Activated CD8-positive, alpha-beta memory T cell treated with anti-CD3 and anti-CD28 coated beads for 24 hours (primary cell): ENCODE measurements around the gene HS6ST2.

Source experiments
- DNase-seq: peaks from one replicate; pipeline ENCODE4 v3.0.0-alpha.2; 2020

HS6ST2 gene

DNA sequence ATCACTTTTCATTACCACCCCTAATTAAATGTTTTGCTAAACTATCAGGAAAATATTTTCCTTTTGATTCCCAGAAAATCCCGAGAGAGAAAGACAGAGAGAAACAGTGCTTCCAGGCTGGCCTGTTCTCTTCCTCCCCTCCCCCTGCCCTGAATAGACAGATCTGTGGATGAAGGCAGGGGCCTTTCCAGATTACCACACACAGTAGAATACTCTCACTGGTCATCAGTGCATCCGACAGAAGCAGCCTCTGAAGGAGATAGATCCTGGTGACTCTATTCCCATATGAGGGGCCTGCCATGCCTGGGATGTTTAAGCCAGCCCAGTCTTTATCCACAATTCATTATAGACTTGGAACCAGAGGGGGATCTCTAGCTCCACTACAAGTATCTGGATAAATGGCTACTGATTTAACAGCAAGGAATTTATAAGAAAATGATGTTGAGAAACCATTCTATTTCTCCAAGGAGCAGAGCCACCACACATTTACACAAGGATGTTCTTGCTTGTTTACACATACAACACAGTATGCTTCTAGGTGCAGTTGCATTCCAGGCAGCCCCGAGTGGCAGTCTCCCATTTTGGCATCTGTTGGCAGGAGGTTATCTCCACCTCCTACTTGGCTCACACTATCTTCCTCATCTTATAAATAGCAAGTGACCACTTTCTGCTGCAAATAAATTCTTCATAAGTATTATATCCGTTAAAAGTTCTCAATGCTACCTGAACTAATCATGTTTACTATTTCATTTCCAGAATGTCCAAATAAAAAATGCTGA is 115.8 kb downstream of the HS6ST2 start:
- no peak for DNase-seq

DNA sequence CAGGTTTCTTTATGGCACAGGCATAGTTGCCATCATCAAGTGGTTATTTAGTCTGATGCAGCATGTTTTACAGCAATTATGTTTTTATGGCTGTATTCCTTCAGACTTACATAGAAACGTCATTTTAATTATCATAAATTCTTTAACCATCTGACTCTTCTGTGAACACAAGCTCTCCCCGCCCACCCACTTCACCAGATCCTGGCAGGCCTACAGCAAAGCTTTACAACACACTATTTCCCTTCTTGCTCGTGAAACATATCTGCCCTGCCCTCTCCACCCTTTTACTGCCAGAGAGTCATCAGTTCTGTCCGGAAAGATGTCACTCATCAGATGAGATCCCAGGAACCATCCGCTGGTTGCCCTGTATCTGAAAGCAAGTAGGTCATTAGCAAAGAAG is 120.5 kb downstream of the HS6ST2 start:
- no peak for DNase-seq

DNA sequence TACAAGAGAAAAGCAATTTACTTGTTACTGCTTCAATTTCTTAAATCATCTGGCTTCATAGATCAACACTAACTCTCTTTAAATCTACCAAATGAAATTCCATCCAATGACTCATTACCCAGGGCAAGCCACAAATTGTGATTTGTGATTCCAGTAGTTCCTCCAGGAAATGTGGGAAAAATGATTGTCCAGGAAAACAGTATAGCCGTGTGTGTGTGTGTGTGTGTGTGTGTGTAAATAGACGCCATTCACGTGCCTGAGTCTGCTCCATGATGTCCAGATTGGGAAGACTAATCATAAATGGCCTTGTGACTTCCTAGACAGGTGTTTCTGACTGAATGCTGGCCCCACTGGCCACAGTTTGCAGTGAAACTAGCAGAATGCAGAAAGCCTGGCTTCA is 121.3 kb downstream of the HS6ST2 start:
- DNase-seq, result no peak

DNA sequence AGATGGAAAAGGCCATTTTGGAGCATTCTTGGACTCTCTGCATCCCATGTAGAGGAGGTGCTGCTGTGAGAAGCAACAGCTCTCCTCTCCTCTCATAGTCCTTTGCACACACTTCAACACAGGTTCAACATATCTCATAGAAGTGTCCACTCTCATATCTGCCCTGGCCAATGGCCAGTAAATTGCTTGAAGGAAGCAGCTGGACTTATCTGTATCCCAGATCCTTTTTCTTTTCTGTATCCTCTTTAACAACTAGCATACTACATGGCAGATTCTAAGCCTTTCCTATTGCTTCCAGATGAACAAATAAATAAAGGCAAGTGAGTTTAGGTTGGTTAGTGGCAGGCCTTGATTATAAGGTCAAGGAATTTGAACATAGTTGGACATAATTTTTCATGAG is 122.0 kb downstream of the HS6ST2 start:
- no peak for DNase-seq

DNA sequence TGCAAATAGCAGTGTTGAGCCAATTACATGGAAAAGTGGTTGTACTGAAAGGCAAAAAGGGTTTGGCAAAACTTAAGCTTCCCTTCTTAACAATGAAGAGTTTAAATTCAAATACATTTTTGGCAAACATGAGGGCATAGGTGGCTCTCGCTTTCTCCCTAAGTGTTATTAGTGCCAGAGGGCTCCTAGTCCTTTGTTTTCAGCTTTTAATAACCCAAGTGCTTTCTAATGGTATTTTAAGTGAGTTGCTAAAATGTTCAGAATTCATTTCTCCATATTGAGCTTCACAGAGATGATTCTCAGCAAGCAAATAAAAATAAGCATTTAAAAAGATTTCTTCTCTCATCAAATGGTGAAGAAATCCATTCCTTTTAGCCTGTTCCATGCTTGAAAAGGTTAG is 123.7 kb downstream of the HS6ST2 start:
- no peak for DNase-seq

DNA sequence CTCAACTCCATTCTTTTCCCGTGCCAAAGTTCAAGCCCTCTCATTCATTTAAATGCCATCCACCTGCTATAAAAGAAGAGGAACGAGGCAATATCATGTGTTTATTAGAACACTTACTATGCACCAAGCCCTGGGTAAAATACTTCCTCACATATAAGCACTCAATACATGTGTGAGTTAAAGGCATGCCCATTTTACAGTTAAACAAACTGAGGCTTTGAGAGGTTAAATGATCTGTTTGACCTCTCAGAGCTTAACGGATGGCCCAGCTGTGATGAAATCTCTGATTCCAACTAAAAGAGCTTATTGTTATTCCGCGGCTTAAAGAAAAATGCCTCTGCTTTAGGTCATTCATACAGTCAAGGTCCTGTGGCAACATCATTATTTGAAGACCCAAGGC is 124.3 kb downstream of the HS6ST2 start:
- DNase-seq, result no peak

DNA sequence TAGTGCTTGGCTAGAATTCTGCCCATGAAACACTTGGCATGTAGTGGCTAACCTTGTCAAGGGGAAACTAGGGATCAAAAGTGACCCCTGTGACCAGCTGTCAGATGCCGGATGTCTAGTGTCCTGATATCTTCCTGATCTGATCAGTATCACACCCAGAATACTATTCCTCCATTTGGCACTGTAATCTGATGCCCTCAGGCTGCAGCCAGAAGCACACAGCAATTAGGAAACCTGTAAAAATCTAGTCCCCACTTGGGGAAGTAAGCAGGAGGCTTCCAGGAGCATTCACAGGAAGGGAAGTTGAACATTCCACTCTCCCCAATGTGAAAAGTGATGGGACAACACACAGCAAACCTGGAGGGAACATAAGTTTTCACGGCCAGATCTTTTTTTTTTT is 125.1 kb downstream of the HS6ST2 start:
- no peak for DNase-seq

DNA sequence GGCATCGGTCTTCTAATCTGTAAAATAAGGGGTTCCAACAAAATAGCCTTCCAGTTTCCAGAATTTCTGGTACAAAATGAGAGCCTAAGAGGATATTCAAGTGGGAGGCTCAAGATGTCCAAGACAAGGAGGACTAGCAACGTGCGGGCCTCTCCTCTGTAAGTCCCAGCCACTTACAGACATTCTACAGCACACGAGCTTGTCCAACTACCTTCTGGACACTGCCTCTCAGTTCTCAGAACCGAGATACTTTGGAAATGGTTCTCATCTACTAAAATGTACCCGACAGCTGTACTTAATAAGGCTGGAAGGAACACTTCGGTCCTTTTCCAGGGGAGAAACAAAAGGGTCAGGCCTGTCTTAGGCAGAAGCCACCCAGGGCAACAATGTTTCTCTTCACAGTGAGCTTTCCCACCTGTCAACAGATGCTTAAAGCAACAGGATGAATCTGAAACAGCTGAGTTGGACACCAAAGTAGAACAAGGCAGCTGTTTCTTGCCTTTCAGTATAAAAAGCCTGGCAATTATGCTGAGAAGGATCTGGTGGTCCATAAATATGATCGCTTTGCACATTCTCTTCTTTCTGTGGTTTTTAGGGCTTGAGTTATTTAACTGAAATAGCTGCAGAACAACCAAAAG is 127.0 kb downstream of the HS6ST2 start:
- DNase-seq, result no peak

DNA sequence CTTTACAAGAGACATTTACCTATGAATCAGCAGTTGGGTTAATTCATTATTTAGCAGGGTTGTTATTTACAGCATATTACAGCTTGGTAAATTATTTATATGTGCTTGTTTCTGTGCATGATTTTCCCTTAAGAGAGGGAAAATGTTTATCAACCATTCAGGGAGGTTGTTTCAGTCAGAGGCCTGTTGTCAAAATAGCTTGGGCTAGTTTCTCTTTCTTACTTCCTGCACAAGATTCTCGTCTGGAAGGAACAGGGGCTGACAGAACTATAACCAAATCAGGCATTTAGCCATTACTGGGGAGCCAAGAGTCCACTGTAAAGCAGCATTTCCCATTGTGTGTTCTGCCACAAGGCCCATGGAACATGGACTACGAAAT is 135.8 kb downstream of the HS6ST2 start:
- no peak for DNase-seq

DNA sequence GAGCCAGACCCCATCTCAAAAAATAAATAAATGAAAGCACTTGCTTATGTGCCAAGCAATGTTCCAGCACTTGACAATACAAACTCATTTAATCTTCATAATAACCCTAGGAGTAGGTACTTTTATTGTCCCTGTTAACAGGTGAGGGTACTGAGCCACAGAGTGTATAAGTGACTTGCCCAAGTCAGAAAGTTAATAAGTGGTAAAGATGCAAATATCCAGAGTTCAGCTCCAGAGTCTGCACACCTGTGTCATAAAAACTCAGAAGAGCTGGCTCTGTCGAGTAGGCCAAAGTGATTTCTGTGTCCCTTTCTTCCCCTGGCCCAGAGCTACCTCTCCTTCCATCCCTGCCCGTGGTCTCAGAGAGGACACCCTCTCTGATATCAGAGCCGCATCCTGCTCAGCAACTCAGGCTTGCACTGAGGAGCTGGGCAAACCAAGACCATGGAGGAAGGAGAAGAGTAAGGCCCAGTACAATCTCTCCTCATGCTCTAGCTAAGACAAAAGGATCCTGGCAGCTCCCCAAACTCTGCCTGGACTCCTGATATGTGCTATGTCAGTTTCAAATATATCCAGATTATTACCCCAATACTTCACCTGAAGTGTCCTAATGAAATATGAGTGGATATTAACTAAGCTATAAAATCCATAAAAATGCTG is 136.3 kb downstream of the HS6ST2 start:
- no peak for DNase-seq

DNA sequence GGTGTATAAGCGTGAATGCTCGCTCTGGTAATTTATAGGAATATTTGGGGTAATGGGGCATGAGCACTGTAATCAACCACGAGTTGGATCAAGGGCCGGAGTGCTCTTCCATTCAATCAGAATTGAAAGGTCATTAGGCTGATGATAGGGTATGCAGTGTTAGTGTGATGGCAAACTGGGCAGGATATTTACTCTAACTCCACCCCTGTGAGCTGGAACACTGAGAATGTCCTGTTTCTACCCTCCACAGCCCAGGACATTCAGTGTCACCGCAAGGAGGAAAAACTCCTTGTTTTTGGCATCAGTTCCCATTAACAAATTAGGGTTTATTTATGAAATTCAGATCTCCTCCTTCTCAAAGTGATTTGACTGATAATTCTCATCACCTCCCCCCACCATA is 137.8 kb downstream of the HS6ST2 start:
- DNase-seq, result no peak

DNA sequence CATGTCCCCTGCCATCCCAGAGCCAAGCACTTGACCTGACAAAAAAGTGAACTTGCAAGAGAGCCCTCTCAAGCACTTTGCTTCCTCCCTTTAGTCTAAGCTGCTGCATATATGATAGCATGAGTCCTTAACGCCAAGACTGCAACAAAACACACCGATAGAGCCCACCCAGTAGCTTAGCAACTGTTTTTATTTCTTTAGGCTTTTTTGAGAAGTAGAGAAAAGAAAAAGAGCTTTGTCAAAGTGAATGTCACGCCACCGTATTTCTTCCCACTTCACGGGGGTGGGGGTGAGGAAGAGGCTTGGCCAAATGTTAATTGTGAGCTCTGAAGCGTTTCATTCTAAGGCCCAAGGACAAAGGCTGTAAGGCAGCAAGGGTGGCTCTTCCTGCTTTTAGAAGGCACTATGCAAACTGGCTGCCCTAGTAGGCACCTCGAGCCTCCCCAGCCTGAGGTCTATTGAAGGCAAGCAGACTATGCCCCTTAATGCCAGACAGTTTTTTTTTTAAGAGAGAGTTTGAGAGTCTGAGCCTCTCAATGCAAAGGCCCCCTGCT is 138.6 kb downstream of the HS6ST2 start:
- DNase-seq, result no peak

DNA sequence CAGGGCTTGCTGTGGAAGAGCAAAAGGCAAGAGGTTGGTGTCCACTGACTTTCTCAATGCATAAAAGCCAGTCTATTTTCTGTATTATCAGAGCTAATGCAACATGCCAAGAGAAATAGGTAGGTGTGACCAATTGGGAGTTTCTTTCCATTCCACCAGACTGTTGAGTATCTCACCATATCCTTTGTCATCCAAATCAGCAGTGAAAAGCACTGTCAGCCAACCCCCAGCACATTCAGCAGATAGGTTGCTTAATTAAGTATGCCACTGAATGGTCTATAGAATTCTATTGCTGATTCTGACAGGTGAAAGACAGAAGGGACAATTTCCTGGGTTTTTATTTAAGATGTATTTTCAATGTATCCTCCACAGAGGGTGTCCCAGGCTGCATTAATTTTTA is 139.8 kb downstream of the HS6ST2 start:
- DNase-seq, result no peak

DNA sequence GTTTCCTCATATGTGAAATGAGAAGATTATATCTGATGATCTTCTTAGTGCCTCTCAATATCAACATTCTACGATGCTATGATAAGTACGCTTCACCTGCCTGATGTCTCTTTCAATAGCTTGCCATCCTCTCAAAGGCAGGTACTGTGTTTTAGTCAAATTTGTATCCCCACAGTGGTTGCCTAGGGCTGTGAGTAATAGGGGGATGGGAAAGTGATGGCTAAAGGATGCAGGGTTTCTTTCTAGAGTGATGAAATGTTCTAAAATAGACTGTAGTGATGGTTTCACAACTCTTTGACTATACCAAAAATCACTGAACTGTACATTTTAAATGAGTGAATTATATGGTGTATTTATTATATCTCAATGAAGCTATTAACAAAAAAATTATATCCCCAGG is 142.8 kb downstream of the HS6ST2 start:
- DNase-seq, result no peak

DNA sequence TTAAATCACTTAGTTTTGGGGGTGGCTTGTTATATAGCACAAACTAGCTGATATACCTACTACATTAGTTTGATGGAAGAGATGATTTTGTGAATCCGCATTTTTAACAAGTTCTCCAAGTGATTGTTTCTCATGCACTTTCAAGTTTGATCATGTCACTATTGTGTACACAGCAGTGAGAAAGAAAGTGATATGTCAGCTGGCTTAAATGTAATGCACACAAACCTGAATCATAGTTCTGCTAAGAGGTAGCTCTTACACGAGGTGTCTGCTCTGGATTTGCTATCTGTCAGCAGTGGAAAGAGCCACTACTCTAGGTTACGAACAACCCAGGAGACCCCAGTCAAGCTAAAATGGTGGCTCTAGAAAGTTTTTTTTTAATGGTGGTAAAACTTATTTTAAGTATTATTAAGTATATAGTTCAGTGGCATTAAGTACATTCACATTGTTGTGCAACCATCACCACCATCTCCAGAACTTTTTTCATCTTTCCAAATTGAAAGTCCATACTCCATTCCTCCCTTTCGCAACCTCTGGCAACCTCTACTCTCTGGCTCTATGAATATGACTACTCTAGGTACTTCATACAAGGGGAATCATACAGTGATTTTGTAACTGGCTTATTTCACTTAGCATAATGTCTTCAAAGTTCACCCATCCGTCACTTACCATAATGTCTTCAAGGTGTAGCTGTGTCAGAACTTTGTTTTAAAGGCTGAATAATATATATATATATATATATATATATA is 147.3 kb downstream of the HS6ST2 start:
- no peak for DNase-seq

DNA sequence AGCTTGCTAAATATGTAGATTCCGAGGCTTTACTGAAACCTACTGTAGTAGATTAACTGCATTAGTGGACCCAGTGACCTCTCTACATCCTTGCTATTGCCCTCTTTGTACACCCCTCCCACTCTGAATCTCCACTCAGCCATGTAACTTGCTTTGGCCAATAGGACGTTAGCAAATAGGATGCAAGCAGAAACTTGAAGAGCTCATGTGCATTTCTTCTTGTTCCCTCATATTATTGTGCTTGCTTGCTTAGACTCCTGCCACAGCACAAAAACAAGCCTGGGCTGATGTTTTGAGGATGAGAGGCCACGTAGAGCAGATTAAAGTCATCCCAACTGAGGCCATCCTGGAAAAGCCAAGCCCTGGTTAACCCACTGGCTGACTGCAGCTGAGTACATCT is 147.9 kb downstream of the HS6ST2 start:
- no peak for DNase-seq

DNA sequence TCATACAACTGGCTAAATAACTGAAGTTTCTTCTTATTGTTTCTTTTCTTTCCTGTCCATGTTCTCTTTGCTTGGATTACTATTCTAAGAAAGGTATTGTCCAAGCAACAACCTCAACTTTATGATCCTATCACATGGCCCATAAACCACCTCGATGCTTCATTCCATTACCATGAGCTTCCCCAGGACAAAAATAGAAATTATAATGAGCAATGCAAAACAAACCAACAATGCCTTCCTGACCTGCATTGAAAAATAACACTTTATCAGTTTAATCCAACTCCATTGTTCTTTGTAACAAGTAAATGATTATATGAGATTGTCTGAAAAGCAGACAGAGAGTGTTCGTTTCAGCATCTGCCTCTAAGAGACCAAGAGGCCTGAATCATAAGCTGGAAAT is 148.8 kb downstream of the HS6ST2 start:
- no peak for DNase-seq

DNA sequence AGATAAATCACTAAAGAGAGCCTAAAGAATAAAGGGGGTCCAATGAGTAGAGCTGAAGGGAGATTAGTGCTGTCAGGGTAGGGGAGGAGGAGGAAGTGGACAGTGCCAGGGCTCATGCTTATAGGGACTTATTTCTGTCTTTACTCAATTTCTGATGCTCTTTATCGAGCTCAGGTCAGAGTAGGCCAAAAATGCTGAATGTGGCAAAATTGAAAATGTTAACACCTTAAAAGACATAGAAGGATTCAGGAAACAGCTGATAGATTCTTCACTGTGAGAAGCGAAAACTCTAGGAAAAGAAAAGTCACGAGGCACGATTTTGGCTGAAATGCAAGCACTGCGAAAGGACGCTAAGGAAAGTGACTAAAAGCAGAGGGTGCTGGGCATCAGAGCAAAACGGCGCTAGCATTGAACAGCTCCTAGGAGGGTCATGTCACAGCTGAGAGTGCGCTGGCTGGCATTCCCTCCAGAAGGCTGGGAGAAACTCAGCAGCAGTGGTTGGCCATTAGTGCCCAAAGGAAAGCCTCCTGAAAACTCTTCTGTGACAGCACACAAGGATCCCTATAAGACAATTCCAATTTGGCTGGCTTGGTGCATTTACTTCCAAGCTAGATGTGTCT is 150.9 kb downstream of the HS6ST2 start:
- DNase-seq, result no peak

DNA sequence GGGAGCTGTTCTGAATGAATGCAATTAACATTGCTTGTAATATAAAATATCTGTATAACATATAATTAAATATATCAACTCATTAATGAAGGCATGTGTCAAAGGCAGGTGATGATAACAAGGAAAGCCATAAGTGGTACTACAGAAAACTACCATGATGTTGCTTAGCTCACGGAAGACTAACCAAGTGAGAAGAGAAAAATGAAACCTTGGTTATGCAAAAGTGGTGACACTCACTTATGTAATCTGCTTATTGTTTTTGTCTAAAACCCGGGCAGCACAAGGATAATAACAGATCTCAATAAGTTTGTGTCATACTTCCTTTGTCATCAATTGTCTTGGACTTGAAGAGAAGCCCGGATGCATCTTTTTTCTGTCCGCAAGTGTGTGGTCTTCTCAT is 156.4 kb downstream of the HS6ST2 start:
- DNase-seq, result no peak

DNA sequence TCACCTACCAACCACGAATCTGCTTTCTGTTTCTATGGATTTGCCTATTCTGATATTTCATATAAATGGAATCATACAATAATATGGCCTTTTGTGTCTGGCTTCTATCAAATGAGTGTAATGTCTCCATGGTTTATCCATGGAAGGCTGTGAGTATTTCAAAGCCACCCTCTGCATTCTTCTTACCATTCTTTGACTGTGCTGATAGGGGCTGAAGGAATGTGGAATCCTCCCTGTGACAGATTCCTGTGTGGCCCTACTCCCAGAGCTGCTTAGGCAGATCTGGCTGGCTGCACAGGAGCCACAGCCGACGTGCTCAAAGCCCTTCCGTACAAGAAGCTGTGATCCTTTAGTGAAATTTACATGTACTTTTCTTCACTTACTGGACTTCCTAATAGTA is 163.2 kb downstream of the HS6ST2 start:
- no peak for DNase-seq

DNA sequence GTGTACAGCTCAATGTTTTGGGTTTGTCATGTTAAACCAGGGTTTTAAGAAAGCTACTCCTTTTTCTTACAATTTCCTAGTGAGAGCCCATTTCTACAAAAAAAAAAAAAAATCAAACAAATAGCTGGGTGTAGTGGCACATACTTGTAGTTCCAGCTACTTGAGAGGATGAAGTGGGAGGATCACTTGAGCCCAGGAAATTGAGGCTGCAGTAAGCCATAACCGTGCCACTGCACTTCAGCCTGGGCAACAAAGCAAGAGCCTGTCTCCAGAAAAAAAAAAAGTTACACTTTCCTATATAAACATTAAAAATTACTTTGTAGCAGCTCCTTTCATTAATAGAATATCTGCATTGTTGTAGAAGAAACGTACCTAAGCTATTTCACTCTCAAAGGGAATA is 166.7 kb downstream of the HS6ST2 start:
- no peak for DNase-seq

DNA sequence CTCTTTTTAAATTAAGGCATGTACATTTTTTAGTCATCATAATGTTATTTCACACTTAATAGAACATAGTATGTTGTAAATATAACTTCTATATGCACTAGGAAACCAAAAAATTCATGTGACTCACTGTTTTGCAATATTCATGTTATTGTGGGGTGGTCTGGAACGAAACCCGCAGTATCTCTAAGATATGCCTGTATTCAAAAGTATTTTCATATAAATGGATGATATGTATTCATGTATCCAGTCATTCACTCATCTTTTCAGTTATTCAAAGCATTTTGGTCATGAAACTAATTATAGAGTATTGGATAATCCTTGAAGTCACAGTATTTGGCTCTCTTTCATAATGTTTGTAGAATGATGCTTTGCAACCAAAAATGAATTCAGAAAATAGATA is 168.1 kb downstream of the HS6ST2 start:
- DNase-seq, result no peak

DNA sequence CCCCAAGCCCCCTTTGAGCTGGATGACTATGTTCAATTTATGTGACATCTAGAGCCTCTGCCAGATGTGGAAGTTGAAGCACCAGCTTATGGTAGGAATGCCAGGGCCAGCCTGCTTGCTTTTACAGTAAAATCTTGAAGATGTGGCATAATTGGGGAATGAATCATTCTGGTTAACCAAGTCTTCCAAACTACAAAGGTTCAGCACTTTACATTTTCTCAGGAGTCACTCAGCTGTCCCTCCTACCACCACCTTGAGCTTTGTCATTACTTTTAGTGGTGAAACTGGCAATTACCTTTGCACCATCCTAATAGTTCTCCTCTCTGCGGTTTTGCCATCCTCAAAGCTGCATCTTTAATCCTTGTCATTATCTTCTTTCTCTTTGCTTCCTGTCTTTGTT is 172.2 kb downstream of the HS6ST2 start:
- no peak for DNase-seq
